K562 (cell line): Measurements from ENCODE around the gene ST6GALNAC6. TPM values are rescaled to one million over a fixed set of nuclear protein-coding genes. Genes with fewer than 3 reads are reported as not detected.
A peak's percentile ranks its signal among the peaks of the same experiment; 100 is the strongest.

Experiments
- CBX2 ChIP-seq: fragments of 200-600 bp; sonication (generic); IDR thresholded peaks from one replicate; pipeline ENCODE4 v1.6.1; 2012; ENCODE audit warnings: mild to moderate bottlenecking, low read length, inconsistent platforms; ENCODE audit not compliant: insufficient read depth, poor library complexity, severe bottlenecking
- CREB3L1 ChIP-seq: fragments of 450-650 bp; IDR thresholded peaks from 2 replicates; pipeline ENCODE4 v1.6.1; 2014; ENCODE audit warnings: low read depth, mild to moderate bottlenecking, moderate library complexity, borderline replicate concordance
- E2F3 ChIP-seq: fragments of 250-450 bp; sonication (Bioruptor Pico); IDR thresholded peaks from 2 replicates; pipeline ENCODE4 v1.4.0; 2020; ENCODE audit warnings: mild to moderate bottlenecking
- ETS1 ChIP-seq: conservative IDR thresholded peaks from 2 replicates; pipeline ENCODE4 v1.6.1; 2011; ENCODE audit warnings: low read depth, mild to moderate bottlenecking, low read length; ENCODE audit not compliant: control insufficient read depth
- FOXP1 ChIP-seq: sonication (generic); formaldehyde crosslinking; IDR thresholded peaks from 2 replicates; pipeline ENCODE4 v1.8.0; 2022; ENCODE audit warnings: mild to moderate bottlenecking, missing genetic modification reagents
- FUS ChIP-seq: fragments of 200-400 bp; formaldehyde crosslinking; optimal IDR thresholded peaks from 2 replicates; pipeline ENCODE3; 2017; ENCODE audit warnings: low read depth, low read length
- GTF2B ChIP-seq: IDR thresholded peaks from 2 replicates; pipeline ENCODE4 v1.6.1; 2011; ENCODE audit not compliant: insufficient read length; ENCODE audit errors: extremely low read depth
- HDAC3 ChIP-seq: fragments of 450-650 bp; IDR thresholded peaks from 2 replicates; pipeline ENCODE4 v1.6.1; 2018; ENCODE audit warnings: borderline replicate concordance, mild to moderate bottlenecking, moderate library complexity; ENCODE audit not compliant: partially characterized antibody
- KAT7 ChIP-seq: sonication (generic); formaldehyde crosslinking; IDR thresholded peaks from 2 replicates; pipeline ENCODE4 v1.8.0; 2022; ENCODE audit warnings: missing genetic modification reagents, mild to moderate bottlenecking, borderline replicate concordance
- L3MBTL2 ChIP-seq: fragments of 450-650 bp; IDR thresholded peaks from 2 replicates; pipeline ENCODE4 v1.6.1; 2016; ENCODE audit warnings: mild to moderate bottlenecking, moderate library complexity
- MEF2A ChIP-seq: IDR thresholded peaks from 2 replicates; pipeline ENCODE4 v1.6.1; 2011; ENCODE audit warnings: low read depth, mild to moderate bottlenecking, low read length, moderate library complexity; ENCODE audit not compliant: control insufficient read depth
- MTA1 ChIP-seq: fragments of 450-650 bp; IDR thresholded peaks from 2 replicates; pipeline ENCODE4 v1.6.1; 2017; ENCODE audit warnings: borderline replicate concordance
- RBM39 ChIP-seq: fragments of 200-400 bp; formaldehyde crosslinking; optimal IDR thresholded peaks from 2 replicates; pipeline ENCODE3; 2018; ENCODE audit warnings: low read depth, low read length
- RUNX1 ChIP-seq: sonication (generic); IDR thresholded peaks from 2 replicates; pipeline ENCODE4 v1.6.1; 2016; ENCODE audit warnings: antibody characterized with exemption, low read depth
- SOX6 ChIP-seq: fragments of 450-650 bp; IDR thresholded peaks from 2 replicates; pipeline ENCODE4 v1.6.1; 2014; ENCODE audit warnings: mild to moderate bottlenecking
- ZNF23 ChIP-seq: fragments of 250-450 bp; sonication (Bioruptor Pico); IDR thresholded peaks from 2 replicates; pipeline ENCODE4 v1.4.0; 2020; ENCODE audit warnings: mild to moderate bottlenecking
- ZNF384 ChIP-seq: IDR thresholded peaks from 2 replicates; pipeline ENCODE4 v1.6.1; 2012; ENCODE audit warnings: low read depth, low read length, improper control_type of control experiment
- ZNF445 ChIP-seq: fragments of 250-450 bp; sonication (Bioruptor Pico); IDR thresholded peaks from 2 replicates; pipeline ENCODE4 v1.4.0; 2020; ENCODE audit warnings: low read depth, mild to moderate bottlenecking, moderate library complexity
- polyA plus RNA-seq, 8 experiments: library from polyadenylated mRNA; depleted of rRNA in 4 of 8; stranded (reverse) in 5 of 8; unstranded in 3 of 8; fragments of >200 nt; fragmentation: Nextera tagmentation in 2 of 8; fragmentation: Illumina TruSeq in 1 of 8; extraction: Ambion mirVana in 2 of 8; extraction: Trizol in 1 of 8; gene quantifications; 2 replicates each; pipeline versions ENCODE4 v1.2.1 to v1.2.3, GENCODE V29; 2011 to 2014; ENCODE audit warnings: inconsistent platforms in 1 of 8, missing spikeins in 1 of 8
- total RNA-seq, 7 experiments: library from RNA; depleted of rRNA in 6 of 7; stranded (reverse); fragments of >200 nt in 6 of 7; fragmentation: Illumina TruSeq in 2 of 7; extraction: Trizol in 2 of 7; gene quantifications; 2 replicates each; pipeline versions ENCODE4 v1.2.1 to v1.2.3, GENCODE V29; 2011 to 2021; ENCODE audit warnings: low replicate concordance in 1 of 7
- TF ChIP-seq, protein P1 (sequence below): sonication (generic); IDR thresholded peaks from 2 replicates; pipeline ENCODE4 v1.6.1; 2016
- TF ChIP-seq, protein P2 (sequence below): fragments of 150-350 bp; conservative IDR thresholded peaks from 2 replicates; pipeline ENCODE4 v1.6.1; 2014; ENCODE audit warnings: low read length

The ST6GALNAC6 gene
- total and polyA plus RNA-seq, 9 of the 15 experiments (the other 6 are each of a cell fraction or from before 2014, with no cell fraction given), result 0.13 to 23.0 (median 14.5) TPM

GRCh38 chr9:127937388-127938297 lies 38.2 kb upstream of the ST6GALNAC6 start, which contains the start of gene DPM2 (continued):
- TF ChIP-seq RBM39 (no peak), L3MBTL2 (0 out of 2 replicates have a peak, but pooled peaks have one; percentile 27), KAT7 (CRISPR knock-in tag) (peak; percentile 89), ZNF384 (no peak), E2F3 (CRISPR knock-in tag) (no peak), SOX6 (no peak), GTF2B (no peak), MTA1 (0 out of 2 replicates have a peak, but pooled peaks have one; percentile 20), FOXP1 (CRISPR knock-in tag) (peak; percentile 68; the same call in 1 of the 2 replicates), CBX2 (no peak), RUNX1 (peak; percentile 35; the same call in 1 of the 2 replicates), FUS (no peak), MEF2A (no peak), ZNF23 (CRISPR knock-in tag) (no peak), HDAC3 (no peak), ZNF445 (CRISPR knock-in tag) (no peak), ETS1 (peak; percentile 96), CREB3L1 (peak; percentile 90)
- TF ChIP-seq, protein P1, sequence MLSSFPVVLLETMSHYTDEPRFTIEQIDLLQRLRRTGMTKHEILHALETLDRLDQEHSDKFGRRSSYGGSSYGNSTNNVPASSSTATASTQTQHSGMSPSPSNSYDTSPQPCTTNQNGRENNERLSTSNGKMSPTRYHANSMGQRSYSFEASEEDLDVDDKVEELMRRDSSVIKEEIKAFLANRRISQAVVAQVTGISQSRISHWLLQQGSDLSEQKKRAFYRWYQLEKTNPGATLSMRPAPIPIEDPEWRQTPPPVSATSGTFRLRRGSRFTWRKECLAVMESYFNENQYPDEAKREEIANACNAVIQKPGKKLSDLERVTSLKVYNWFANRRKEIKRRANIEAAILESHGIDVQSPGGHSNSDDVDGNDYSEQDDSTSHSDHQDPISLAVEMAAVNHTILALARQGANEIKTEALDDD, result no peak
- TF ChIP-seq, protein P2, sequence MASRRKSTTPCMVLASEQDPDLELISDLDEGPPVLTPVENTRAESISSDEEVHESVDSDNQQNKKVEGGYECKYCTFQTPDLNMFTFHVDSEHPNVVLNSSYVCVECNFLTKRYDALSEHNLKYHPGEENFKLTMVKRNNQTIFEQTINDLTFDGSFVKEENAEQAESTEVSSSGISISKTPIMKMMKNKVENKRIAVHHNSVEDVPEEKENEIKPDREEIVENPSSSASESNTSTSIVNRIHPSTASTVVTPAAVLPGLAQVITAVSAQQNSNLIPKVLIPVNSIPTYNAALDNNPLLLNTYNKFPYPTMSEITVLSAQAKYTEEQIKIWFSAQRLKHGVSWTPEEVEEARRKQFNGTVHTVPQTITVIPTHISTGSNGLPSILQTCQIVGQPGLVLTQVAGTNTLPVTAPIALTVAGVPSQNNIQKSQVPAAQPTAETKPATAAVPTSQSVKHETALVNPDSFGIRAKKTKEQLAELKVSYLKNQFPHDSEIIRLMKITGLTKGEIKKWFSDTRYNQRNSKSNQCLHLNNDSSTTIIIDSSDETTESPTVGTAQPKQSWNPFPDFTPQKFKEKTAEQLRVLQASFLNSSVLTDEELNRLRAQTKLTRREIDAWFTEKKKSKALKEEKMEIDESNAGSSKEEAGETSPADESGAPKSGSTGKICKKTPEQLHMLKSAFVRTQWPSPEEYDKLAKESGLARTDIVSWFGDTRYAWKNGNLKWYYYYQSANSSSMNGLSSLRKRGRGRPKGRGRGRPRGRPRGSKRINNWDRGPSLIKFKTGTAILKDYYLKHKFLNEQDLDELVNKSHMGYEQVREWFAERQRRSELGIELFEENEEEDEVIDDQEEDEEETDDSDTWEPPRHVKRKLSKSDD, result no peak
